Nephron (organoid): ENCODE measurements around the gene NPEPPS.
"Not testable (repeated sequence)": the region's sequence is repeated elsewhere in the genome, so short reads cannot be mapped to it uniquely, and the experiment has no call there.

Source experiments
- H3K27ac Mint-ChIP-seq, 3 experiments: 2 replicates each; pipeline ENCODE4 v1.8.0; 2020; ENCODE audit warnings: mixed read lengths in 3 of 3, mild to moderate bottlenecking in 2 of 3, moderate library complexity in 1 of 3
- H3K27me3 Mint-ChIP-seq: 2 replicates; pipeline ENCODE4 v1.8.0; 2021; ENCODE audit warnings: low read depth, mild to moderate bottlenecking, moderate library complexity, mixed read lengths
- H3K36me3 Mint-ChIP-seq: 2 replicates; pipeline ENCODE4 v1.8.0; 2020; ENCODE audit warnings: low read depth, mixed read lengths
- H3K4me1 Mint-ChIP-seq: 2 replicates; pipeline ENCODE4 v1.8.0; 2020; ENCODE audit warnings: mixed read lengths
- H3K4me3 Mint-ChIP-seq, 3 experiments: 2 replicates each; pipeline ENCODE4 v1.8.0; 2020; ENCODE audit warnings: mild to moderate bottlenecking in 3 of 3, mixed read lengths in 3 of 3, moderate library complexity in 2 of 3
- H3K9me3 Mint-ChIP-seq: 2 replicates; pipeline ENCODE4 v1.8.0; 2020; ENCODE audit warnings: mixed read lengths
- CTCF ChIP-seq, 3 experiments: fragments of 200-600 bp; sonication (generic); IDR thresholded peaks; one replicate each; pipeline ENCODE4 v1.5.0; 2021; ENCODE audit warnings: antibody characterized with exemption in 3 of 3; ENCODE audit not compliant: unreplicated experiment in 3 of 3

NPEPPS gene, protein sequence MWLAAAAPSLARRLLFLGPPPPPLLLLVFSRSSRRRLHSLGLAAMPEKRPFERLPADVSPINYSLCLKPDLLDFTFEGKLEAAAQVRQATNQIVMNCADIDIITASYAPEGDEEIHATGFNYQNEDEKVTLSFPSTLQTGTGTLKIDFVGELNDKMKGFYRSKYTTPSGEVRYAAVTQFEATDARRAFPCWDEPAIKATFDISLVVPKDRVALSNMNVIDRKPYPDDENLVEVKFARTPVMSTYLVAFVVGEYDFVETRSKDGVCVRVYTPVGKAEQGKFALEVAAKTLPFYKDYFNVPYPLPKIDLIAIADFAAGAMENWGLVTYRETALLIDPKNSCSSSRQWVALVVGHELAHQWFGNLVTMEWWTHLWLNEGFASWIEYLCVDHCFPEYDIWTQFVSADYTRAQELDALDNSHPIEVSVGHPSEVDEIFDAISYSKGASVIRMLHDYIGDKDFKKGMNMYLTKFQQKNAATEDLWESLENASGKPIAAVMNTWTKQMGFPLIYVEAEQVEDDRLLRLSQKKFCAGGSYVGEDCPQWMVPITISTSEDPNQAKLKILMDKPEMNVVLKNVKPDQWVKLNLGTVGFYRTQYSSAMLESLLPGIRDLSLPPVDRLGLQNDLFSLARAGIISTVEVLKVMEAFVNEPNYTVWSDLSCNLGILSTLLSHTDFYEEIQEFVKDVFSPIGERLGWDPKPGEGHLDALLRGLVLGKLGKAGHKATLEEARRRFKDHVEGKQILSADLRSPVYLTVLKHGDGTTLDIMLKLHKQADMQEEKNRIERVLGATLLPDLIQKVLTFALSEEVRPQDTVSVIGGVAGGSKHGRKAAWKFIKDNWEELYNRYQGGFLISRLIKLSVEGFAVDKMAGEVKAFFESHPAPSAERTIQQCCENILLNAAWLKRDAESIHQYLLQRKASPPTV

DNA sequence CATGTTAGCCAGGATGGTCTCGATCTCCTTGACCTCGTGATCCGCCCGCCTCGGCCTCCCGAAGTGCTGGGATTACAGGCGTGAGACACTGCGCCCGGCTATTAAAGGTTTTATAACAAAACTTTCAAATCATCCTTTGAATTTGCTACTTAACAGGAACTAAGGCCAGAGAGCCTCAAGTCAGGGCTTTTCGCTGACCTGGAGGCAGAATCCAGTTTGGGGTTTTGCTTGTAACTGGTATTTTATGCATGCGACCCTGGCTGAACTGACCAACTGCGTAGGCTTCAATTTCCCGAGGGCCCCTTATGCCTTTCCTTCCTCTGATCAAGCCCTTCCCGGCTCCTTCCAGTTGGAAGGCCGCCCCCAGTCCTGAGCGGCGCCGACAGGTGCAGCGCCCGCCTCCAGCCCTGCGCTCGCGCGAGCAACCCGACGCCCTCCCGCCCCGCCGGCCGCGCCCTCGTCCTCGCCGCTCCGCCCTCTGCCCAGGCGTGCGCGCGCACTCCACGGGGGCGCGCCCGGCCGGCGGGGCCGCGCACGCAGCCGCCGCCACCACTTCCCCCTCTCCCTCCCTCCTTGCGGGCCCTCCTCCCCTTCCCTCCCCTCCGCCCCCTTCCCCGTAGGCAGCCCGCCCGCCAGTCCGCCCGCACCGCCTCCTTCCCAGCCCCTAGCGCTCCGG is at the start of gene NPEPPS:
NPEPPS (plus strand) TSS at position 552 of the 676 bp plus-strand sequence. CDS start 193 bp downstream, outside the sequence.
- Mint-ChIP-seq H3K4me1 (peaks cover 13% of the 10 kb centered on the region), H3K4me3 (peak within 1 kb of the TSS; percentile 98 to 99 (median 98)), H3K27ac (peak within 1 kb of the TSS; percentile 92 to 99 (median 99))
- not testable (repeated sequence) for H3K36me3 Mint-ChIP-seq, H3K9me3 Mint-ChIP-seq, H3K27me3 Mint-ChIP-seq

GRCh38 chr17:47491841-47492212 is 39.1 kb upstream of the NPEPPS start:
- H3K36me3 Mint-ChIP-seq, result peaks cover 14% of the 10 kb centered on the region
- not testable (repeated sequence) for H3K9me3 Mint-ChIP-seq, H3K27me3 Mint-ChIP-seq, H3K4me1 Mint-ChIP-seq
- H3K27ac Mint-ChIP-seq, result peak overlapping the region; percentile 92 to 100 (median 99)
- peak overlapping the region; percentile 97 to 100 (median 99) for H3K4me3 Mint-ChIP-seq

DNA sequence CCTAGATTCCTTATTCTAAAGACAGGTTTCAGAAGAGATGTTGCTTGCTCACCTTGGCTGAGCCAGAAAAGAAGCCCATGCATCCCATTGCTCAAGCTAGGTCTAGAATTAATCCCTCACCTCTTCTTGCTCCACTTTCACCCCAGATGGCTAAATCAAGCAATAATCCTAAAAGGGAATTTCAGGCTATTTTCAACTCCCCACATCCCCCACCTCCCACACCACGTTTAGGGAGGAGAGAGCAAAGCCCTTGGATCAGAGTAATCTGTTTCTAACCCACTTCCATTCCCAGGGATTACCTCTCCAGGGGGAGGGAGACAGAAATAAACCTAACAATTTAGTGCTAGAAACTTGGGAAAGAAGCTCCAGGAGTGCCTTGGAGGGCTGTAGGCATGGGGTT is 31.8 kb upstream of the NPEPPS start:
- H3K27ac Mint-ChIP-seq, H3K27me3 Mint-ChIP-seq: not testable (repeated sequence)

DNA sequence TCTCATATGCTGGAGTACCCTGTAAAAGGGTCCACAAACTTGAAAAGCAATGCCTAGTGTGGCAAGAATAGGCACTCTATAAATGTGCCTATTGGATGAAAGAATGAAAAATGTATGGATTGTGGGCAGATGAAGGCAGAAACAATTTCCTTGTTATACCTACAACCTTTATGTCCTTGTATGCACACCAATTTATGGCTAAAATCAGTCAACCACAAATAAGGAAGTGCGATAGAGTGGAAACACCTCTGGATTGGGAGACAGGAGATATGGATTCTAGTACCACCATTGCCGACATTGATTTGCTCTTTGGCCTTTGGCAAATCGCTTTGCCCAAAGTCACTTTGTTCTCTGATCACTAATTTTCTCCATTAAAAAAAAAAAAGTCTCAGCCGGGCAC is 31.4 kb upstream of the NPEPPS start:
- H3K4me3 Mint-ChIP-seq, H3K36me3 Mint-ChIP-seq, H3K27me3 Mint-ChIP-seq, H3K9me3 Mint-ChIP-seq: not testable (repeated sequence)
- Mint-ChIP-seq H3K27ac (peak overlapping the region in 1 of 3 experiments; percentile 51), H3K4me1 (peaks cover 24% of the 10 kb centered on the region)

More for the DNA sequence above, 31.8 kb upstream of the NPEPPS start:
- H3K9me3 Mint-ChIP-seq, H3K36me3 Mint-ChIP-seq, H3K4me3 Mint-ChIP-seq: not testable (repeated sequence)
- H3K4me1 Mint-ChIP-seq, result peaks cover 20% of the 10 kb centered on the region

DNA sequence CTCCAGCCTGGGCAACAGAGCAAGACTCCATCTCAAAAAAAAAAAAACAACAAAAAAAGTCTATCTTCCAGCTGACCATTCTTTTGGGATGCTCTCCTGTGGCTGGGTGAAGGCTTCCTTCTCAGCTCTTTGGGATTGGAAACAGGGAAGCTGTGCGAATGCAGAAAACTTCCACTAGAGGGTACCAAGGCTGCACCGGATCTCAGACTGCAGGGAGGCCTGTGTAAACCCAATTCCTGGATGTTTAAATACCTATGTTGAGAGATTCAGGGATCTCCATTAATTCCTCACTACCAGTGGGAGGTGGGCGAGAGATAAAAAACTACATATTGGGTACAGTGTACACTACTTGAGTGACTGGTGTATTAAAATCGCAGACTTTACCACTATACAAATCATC is 30.3 kb upstream of the NPEPPS start:
- Mint-ChIP-seq H3K27ac (peak overlapping the region; percentile 76 to 86 (median 80)), H3K4me3 (peak overlapping the region in 1 of 3 experiments; percentile 42), H3K4me1 (peaks cover 25% of the 10 kb centered on the region)
- not testable (repeated sequence) for H3K27me3 Mint-ChIP-seq, H3K36me3 Mint-ChIP-seq, H3K9me3 Mint-ChIP-seq
- TF ChIP-seq CTCF (IDR thresholded peaks at IDR 0.05; ENCODE audit: unreplicated experiment in 3 of 3), result peak; percentile 43 to 51 (median 48)

GRCh38 chr17:47502122-47502731 is 28.7 kb upstream of the NPEPPS start:
- Mint-ChIP-seq H3K4me3 (peak overlapping the region in 1 of 3 experiments; percentile 29), H3K27ac (peak overlapping the region; percentile 68 to 97 (median 91)), H3K4me1 (peaks cover 25% of the 10 kb centered on the region)
- H3K9me3 Mint-ChIP-seq, H3K36me3 Mint-ChIP-seq, H3K27me3 Mint-ChIP-seq: not testable (repeated sequence)

- H3K9me3 Mint-ChIP-seq, H3K36me3 Mint-ChIP-seq, H3K4me3 Mint-ChIP-seq, H3K27me3 Mint-ChIP-seq: not testable (repeated sequence)
- peaks cover 25% of the 10 kb centered on the region for H3K4me1 Mint-ChIP-seq
- peak overlapping the region; percentile 86 to 97 (median 97) for H3K27ac Mint-ChIP-seq
Observed at GRCh38 chr17:47502776-47503455, 28.0 kb upstream of the NPEPPS start.

DNA sequence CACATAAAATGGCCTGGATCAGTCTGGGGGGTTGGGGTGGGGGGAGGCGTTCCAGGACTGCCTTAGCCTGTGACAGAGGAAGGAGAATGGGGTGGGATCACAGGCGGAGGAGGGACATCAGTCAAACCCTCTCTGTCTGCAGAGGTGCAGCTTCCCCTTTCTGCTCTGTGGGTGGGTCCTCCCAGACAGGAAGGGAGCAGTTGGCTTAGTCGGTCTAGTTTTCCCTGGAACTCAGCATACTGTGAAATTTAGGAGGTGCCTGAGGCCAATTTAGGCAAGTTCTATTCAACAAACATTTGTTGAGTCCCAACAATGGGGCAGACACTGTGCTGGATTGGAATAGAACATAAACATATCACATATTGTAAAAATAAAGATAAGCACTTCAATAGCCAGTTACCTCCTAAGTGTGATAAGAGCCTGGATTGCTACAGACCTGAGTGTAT is 19.2 kb upstream of the NPEPPS start:
- H3K27me3 Mint-ChIP-seq, H3K4me3 Mint-ChIP-seq, H3K9me3 Mint-ChIP-seq, H3K36me3 Mint-ChIP-seq: not testable (repeated sequence)
- Mint-ChIP-seq H3K4me1 (peaks cover 17% of the 10 kb centered on the region), H3K27ac (peak overlapping the region in 2 of 3 experiments; percentile 5 to 10)

GRCh38 chr17:47513301-47513700 is 17.6 kb upstream of the NPEPPS start:
- H3K27me3 Mint-ChIP-seq, H3K36me3 Mint-ChIP-seq, H3K4me3 Mint-ChIP-seq, H3K27ac Mint-ChIP-seq, H3K9me3 Mint-ChIP-seq: not testable (repeated sequence)
- H3K4me1 Mint-ChIP-seq, result peaks cover 17% of the 10 kb centered on the region

- not testable (repeated sequence) for H3K27ac Mint-ChIP-seq, H3K36me3 Mint-ChIP-seq, H3K27me3 Mint-ChIP-seq, H3K4me3 Mint-ChIP-seq, H3K9me3 Mint-ChIP-seq, H3K4me1 Mint-ChIP-seq
Observed at GRCh38 chr17:47518880-47519279, 12.0 kb upstream of the NPEPPS start.

- H3K36me3 Mint-ChIP-seq, H3K27ac Mint-ChIP-seq, H3K27me3 Mint-ChIP-seq, H3K4me1 Mint-ChIP-seq, H3K9me3 Mint-ChIP-seq, H3K4me3 Mint-ChIP-seq: not testable (repeated sequence)
Observed at GRCh38 chr17:47519365-47519764, 11.5 kb upstream of the NPEPPS start.

DNA sequence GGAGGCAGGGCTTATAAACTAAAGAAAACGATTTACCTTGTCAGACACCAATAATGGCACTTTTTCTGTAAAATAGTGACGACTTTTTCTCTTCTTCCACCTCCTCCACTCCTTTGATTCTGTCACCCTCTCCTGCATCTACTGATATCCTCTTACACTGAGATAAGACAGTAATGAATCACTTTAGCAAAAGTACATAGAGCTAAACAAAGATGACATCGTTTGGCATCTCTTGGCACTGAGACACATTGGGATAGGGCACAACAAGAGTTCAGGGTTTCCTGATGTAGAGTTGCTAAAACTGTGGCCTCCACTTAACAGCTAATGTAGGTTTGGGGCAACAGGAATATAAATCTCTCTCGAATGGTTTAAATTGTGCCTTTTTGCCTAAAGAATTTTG is 10.6 kb upstream of the NPEPPS start:
- H3K27me3 Mint-ChIP-seq, H3K36me3 Mint-ChIP-seq: not testable (repeated sequence)

More for the DNA sequence above, 10.6 kb upstream of the NPEPPS start:
- H3K27ac Mint-ChIP-seq, H3K4me1 Mint-ChIP-seq, H3K9me3 Mint-ChIP-seq, H3K4me3 Mint-ChIP-seq: not testable (repeated sequence)
